ENCODE results near the gene ADCY1.
"Not testable (repeated sequence)": the region's sequence is repeated elsewhere in the genome, so short reads cannot be mapped to it uniquely, and the experiment has no call there.

DNA sequence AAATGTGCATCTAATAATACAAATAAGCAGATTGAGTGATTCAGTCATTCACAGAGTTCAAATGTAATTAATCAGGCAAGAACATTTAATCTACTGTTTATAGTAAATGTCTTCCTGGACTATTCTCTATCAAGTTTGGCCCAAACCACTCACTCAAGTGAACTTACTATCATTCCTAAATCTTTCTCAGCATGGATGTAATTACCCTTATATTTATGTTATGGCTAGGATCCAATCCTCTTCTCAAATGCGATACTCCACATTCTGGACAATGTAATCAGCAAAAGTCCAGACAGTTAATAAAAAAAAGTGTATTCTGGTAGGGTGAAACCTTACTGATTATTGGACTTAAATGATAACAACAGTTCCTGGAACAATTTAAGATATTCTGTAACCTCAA is 185.3 kb downstream of the ADCY1 start:
- TF ChIP-seq CTCF (optimal IDR thresholded peaks at IDR 0.05 in 1 of 3, IDR thresholded peaks at IDR 0.05 in 1 of 3, conservative IDR thresholded peaks at IDR 0.05 in 1 of 3; ENCODE audit: extremely low read depth in 1 of 3, insufficient read depth in 2 of 3, low read length in 3 of 3); EZH2 (IDR thresholded peaks at IDR 0.05; ENCODE audit: low read length): not testable (repeated sequence)
